A673 (cell line): ENCODE results near the gene BTBD19. TPM values are rescaled to one million over a fixed set of nuclear protein-coding genes. Genes with fewer than 3 reads are reported as not detected.
A peak's percentile ranks its signal among the peaks of the same experiment; 100 is the strongest.
"Not testable (repeated sequence)": the region's sequence is repeated elsewhere in the genome, so short reads cannot be mapped to it uniquely, and the experiment has no call there.

ENCODE experiments used
- BruUV-seq: library from RNA; stranded (reverse); fragments of 400-500 nt; replicated peaks from 2 replicates; lab custom pipeline; 2021; lab: Mats Ljungman, UMichigan
- CTCF ChIA-PET: fragments of 300-600 bp; sonication (Branson Sonifier 250); formaldehyde crosslinking; loops from one replicate; lab custom pipeline; 2022; ENCODE audit warnings: antibody characterized with exemption; lab: Charles Lee
- POLR2A ChIA-PET: fragments of 300-600 bp; sonication (Branson Sonifier 250); formaldehyde crosslinking; loops from one replicate; lab custom pipeline; 2022; ENCODE audit warnings: antibody characterized with exemption; ENCODE audit not compliant: low non-redundant PET; lab: Charles Lee
- DNase-seq: peaks from one replicate; pipeline ENCODE4 v3.0.0-alpha.2; 2015; ENCODE audit warnings: low spot score
- H3K27ac ChIP-seq: fragments of 200-600 bp; sonication (generic); 2 replicates; pipeline ENCODE4 v1.5.1; 2016; ENCODE audit warnings: mixed run types, low read depth, mild to moderate bottlenecking, mixed read lengths, antibody characterized with exemption, low read length; ENCODE audit not compliant: poor library complexity, severe bottlenecking
- H3K27me3 ChIP-seq: fragments of 200-600 bp; sonication (generic); replicated peaks from 2 replicates; pipeline ENCODE4 v1.6.1; 2017; ENCODE audit warnings: mixed run types, low read depth, mild to moderate bottlenecking, mixed read lengths, antibody characterized with exemption, low read length; ENCODE audit not compliant: insufficient read depth, poor library complexity
- H3K36me3 ChIP-seq: fragments of 200-600 bp; sonication (generic); 2 replicates; pipeline ENCODE4 v1.6.1; 2016; ENCODE audit warnings: mixed run types, mild to moderate bottlenecking, mixed read lengths, antibody characterized with exemption, low read length; ENCODE audit not compliant: insufficient read depth, poor library complexity, severe bottlenecking
- H3K4me1 ChIP-seq: fragments of 200-600 bp; sonication (generic); 2 replicates; pipeline ENCODE4 v1.6.1; 2017; ENCODE audit warnings: mixed run types, mild to moderate bottlenecking, mixed read lengths, antibody characterized with exemption, low read length; ENCODE audit not compliant: insufficient read depth, poor library complexity, severe bottlenecking
- H3K4me3 ChIP-seq: fragments of 200-600 bp; sonication (generic); 2 replicates; pipeline ENCODE4 v1.5.1; 2016; ENCODE audit warnings: low read depth, mixed run types, mild to moderate bottlenecking, mixed read lengths, low read length; ENCODE audit not compliant: poor library complexity, severe bottlenecking
- H3K9me3 ChIP-seq: fragments of 200-600 bp; sonication (generic); 2 replicates; pipeline ENCODE4 v1.6.1; 2016; ENCODE audit warnings: mixed run types, low read depth, mild to moderate bottlenecking, mixed read lengths, antibody characterized with exemption, low read length; ENCODE audit not compliant: poor library complexity, severe bottlenecking
- CTCF ChIP-seq: fragments of 300-800, 200-600 bp; sonication (generic); conservative IDR thresholded peaks from 2 replicates; pipeline ENCODE4 v1.5.1; 2017; ENCODE audit warnings: low read depth, mild to moderate bottlenecking, antibody characterized with exemption, low read length, moderate library complexity, mixed read lengths
- EZH2 ChIP-seq: fragments of 200-600 bp; sonication (generic); IDR thresholded peaks from 2 replicates; pipeline ENCODE4 v1.6.1; 2017; ENCODE audit warnings: borderline replicate concordance, low read depth, mild to moderate bottlenecking, mixed read lengths, antibody characterized with exemption, low read length; ENCODE audit not compliant: poor library complexity, severe bottlenecking
- intact Hi-C: fragments of 100-400 bp; cut with micrococcal nuclease; formaldehyde crosslinking; loops from one replicate; pipeline ENCODE4 v1.10.0; 2022; ENCODE audit not compliant: unreplicated experiment
- total RNA-seq: library from RNA; stranded (reverse); gene quantifications from 2 replicates; pipeline ENCODE4 v1.2.3, GENCODE V29; 2021

BTBD19 gene
- total RNA-seq, 1 experiment from 2014 or later = 10.3 TPM

- ChIA-PET CTCF (interaction anchor here (1.2 kb wide), 1 partner anchor 10 kb away, joined by 3 read pairs; no protein-coding TSS in a partner anchor), POLR2A (interaction anchor here (1.9 to 2.7 kb wide), 2 partner anchors 9 kb away, joined by 7 to 18 read pairs; partner anchors contain the start of gene PLK3)
- no peaks in the 10 kb centered on the region for H3K27me3 ChIP-seq
- H3K27ac ChIP-seq = peak overlapping the region; percentile 98
- peaks cover 9% of the 10 kb centered on the region for H3K36me3 ChIP-seq
- intact Hi-C loops = loop anchor here (10.0 kb wide), 1 partner anchor 496 kb away; no protein-coding TSS in a partner anchor
- TSS peak; percentile 29 for BruUV-seq
- H3K4me1 ChIP-seq = peaks cover 55% of the 10 kb centered on the region
- peak; percentile 50 for DNase-seq
- peak overlapping the region; percentile 41 for H3K4me3 ChIP-seq
- no peaks in the 10 kb centered on the region for H3K9me3 ChIP-seq
- no peak for TF ChIP-seq EZH2
- TF ChIP-seq CTCF = 0 out of 2 replicates have a peak, but pooled peaks have one; percentile 21
Observed at GRCh38 chr1:44808938-44809917, 905 bp downstream of the BTBD19 start.

- TF ChIP-seq CTCF (no peak), EZH2 (no peak)
- ChIA-PET CTCF (no interaction called here), POLR2A (no interaction called here)
- H3K4me3 ChIP-seq = peak overlapping the region; percentile 41
- intact Hi-C loops = no loop called here
- no peaks in the 10 kb centered on the region for H3K27me3 ChIP-seq
- peaks cover 6% of the 10 kb centered on the region for H3K36me3 ChIP-seq
- H3K9me3 ChIP-seq = no peaks in the 10 kb centered on the region
- H3K27ac ChIP-seq = peak overlapping the region; percentile 98
- peaks cover 55% of the 10 kb centered on the region for H3K4me1 ChIP-seq
- DNase-seq = peak; percentile 65
- BruUV-seq = no TSS peak
Observed at GRCh38 chr1:44810101-44810761, 1.9 kb downstream of the BTBD19 start.

- H3K4me1 ChIP-seq = peaks cover 55% of the 10 kb centered on the region
Observed at GRCh38 chr1:44810762-44811105, 2.4 kb downstream of the BTBD19 start.

More at GRCh38 chr1:44810762-44811105, 2.4 kb downstream of the BTBD19 start:
- peak overlapping the region; percentile 98 for H3K27ac ChIP-seq
- H3K9me3 ChIP-seq, H3K27me3 ChIP-seq, CTCF ChIA-PET, BruUV-seq, DNase-seq, H3K36me3 ChIP-seq, intact Hi-C loops, H3K4me3 ChIP-seq: not testable (repeated sequence)
- POLR2A ChIA-PET = interaction anchor here (0.6 to 1.0 kb wide), 2 partner anchors 9 to 11 kb away, joined by 3 to 5 read pairs; partner anchors contain the start of gene PLK3
